MM.1S (cell line): ENCODE data around the gene FLNC.

Source experiments
- EZH2 ChIP-seq: fragments of 300-600 bp; sonication (generic); optimal IDR thresholded peaks from 2 replicates; pipeline ENCODE3; 2017; ENCODE audit warnings: low read depth, mild to moderate bottlenecking, antibody characterized with exemption, low read length, mixed read lengths
- EZH2phosphoT487 ChIP-seq: fragments of 300-600 bp; sonication (generic); IDR thresholded peaks from 2 replicates; pipeline ENCODE4 v1.6.1; 2018; ENCODE audit warnings: antibody characterized with exemption, low read length
- TF ChIP-seq, protein P1 (sequence below): fragments of 300-600 bp; sonication (generic); IDR thresholded peaks from 2 replicates; pipeline ENCODE4 v1.5.1; 2016; ENCODE audit warnings: antibody characterized with exemption, low read length, mixed read lengths

GRCh38 chr7:128853799-128854198 is 23.6 kb downstream of the FLNC start:
- TF ChIP-seq, protein P1, sequence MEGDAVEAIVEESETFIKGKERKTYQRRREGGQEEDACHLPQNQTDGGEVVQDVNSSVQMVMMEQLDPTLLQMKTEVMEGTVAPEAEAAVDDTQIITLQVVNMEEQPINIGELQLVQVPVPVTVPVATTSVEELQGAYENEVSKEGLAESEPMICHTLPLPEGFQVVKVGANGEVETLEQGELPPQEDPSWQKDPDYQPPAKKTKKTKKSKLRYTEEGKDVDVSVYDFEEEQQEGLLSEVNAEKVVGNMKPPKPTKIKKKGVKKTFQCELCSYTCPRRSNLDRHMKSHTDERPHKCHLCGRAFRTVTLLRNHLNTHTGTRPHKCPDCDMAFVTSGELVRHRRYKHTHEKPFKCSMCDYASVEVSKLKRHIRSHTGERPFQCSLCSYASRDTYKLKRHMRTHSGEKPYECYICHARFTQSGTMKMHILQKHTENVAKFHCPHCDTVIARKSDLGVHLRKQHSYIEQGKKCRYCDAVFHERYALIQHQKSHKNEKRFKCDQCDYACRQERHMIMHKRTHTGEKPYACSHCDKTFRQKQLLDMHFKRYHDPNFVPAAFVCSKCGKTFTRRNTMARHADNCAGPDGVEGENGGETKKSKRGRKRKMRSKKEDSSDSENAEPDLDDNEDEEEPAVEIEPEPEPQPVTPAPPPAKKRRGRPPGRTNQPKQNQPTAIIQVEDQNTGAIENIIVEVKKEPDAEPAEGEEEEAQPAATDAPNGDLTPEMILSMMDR: no peak
- TF ChIP-seq EZH2: no peak
- TF ChIP-seq EZH2phosphoT487: no peak
